GM10266 (cell line): ENCODE results near the gene GPC3.

Experiments used
- DNase-seq: peaks from one replicate; pipeline ENCODE4 v3.0.0; 2012; ENCODE audit errors: extremely low spot score
- CTCF ChIP-seq: IDR thresholded peaks from 2 replicates; pipeline ENCODE4 v1.5.1; 2012; ENCODE audit warnings: mild to moderate bottlenecking, low read depth; ENCODE audit not compliant: control insufficient read depth, insufficient read depth; ENCODE audit errors: missing control alignments

The GPC3 gene

GRCh38 chrX:133850399-133850798 lies 135.0 kb downstream of the GPC3 start:
- no peak for DNase-seq
- no peak for TF ChIP-seq CTCF

GRCh38 chrX:133849676-133850075 lies 135.7 kb downstream of the GPC3 start:
- no peak for TF ChIP-seq CTCF
- DNase-seq: no peak

GRCh38 chrX:133847340-133847994 lies 137.9 kb downstream of the GPC3 start:
- TF ChIP-seq CTCF: no peak
- DNase-seq: no peak

DNA sequence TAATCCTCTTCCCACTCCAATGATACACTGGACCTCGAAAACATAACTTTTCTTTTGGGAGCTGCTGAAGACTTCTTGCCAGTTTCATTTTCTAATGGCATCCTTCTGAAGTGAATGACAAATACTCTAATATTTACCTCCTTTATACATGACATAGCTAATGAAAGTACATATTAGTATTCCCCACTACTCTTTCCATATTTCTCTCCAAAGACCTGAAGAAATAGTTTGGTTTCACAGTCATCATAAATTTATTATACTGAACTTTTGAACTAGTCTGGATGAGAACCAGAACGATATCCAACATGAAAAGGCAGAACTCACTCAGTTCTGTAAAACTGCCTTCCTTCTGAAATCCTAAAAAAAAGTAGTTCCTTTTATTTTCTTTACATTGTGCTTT lies 139.1 kb downstream of the GPC3 start:
- no peak for TF ChIP-seq CTCF
- DNase-seq: no peak

GRCh38 chrX:133840415-133840814 lies 145.0 kb downstream of the GPC3 start:
- DNase-seq: no peak
- TF ChIP-seq CTCF: no peak

GRCh38 chrX:133838761-133839676 lies 146.4 kb downstream of the GPC3 start:
- peak; percentile 3 for DNase-seq
- peak; percentile 36 for TF ChIP-seq CTCF

- TF ChIP-seq CTCF: no peak
- DNase-seq: no peak
Observed at GRCh38 chrX:133837091-133837490, 148.3 kb downstream of the GPC3 start.
